DND-41 (cell line): ENCODE measurements around the gene SRPX.

Source experiments
- ATAC-seq: fragments of 200-7000 bp; cut with Tn5 transposase; 3 replicates; pipeline ENCODE4 v1.9.1; 2021; ENCODE audit warnings: low read depth; ENCODE audit not compliant: insufficient read depth
- DNase-seq: peaks from one replicate; pipeline ENCODE4 v3.0.0-alpha.2; 2020
- H2AFZ ChIP-seq: 2 replicates; pipeline ENCODE4 v1.6.0; 2012; ENCODE audit warnings: low read depth, low read length
- H3K27ac ChIP-seq: 2 replicates; pipeline ENCODE4 v1.5.1; 2012; ENCODE audit warnings: low read length, inconsistent platforms
- H3K27me3 ChIP-seq: fragments of 200-600 bp; sonication (generic); 2 replicates; pipeline ENCODE4 v1.6.0; 2012; ENCODE audit warnings: low read length, mild to moderate bottlenecking, inconsistent platforms; ENCODE audit not compliant: insufficient read depth, poor library complexity
- H3K36me3 ChIP-seq: 2 replicates; pipeline ENCODE4 v1.5.1; 2012; ENCODE audit warnings: low read length, inconsistent platforms; ENCODE audit not compliant: insufficient read depth
- H3K4me1 ChIP-seq: 2 replicates; pipeline ENCODE4 v1.5.1; 2012; ENCODE audit warnings: mild to moderate bottlenecking, low read length; ENCODE audit not compliant: insufficient read depth
- H3K4me2 ChIP-seq: 2 replicates; pipeline ENCODE4 v1.6.0; 2012; ENCODE audit warnings: mild to moderate bottlenecking, moderate library complexity, low read length, inconsistent platforms; ENCODE audit not compliant: insufficient read depth
- H3K4me3 ChIP-seq, 2 experiments: fragments of 200-600 bp in 1 of 2; shearing (Covaris generic) in 1 of 2; 2 replicates each; pipeline ENCODE4 v1.5.1; 2012 to 2016; ENCODE audit warnings: inconsistent platforms in 2 of 2, low read length in 2 of 2, mild to moderate bottlenecking in 2 of 2, low read depth in 1 of 2, moderate library complexity in 1 of 2
- H3K79me2 ChIP-seq: 2 replicates; pipeline ENCODE4 v1.6.0; 2012; ENCODE audit warnings: low read length, inconsistent platforms; ENCODE audit not compliant: insufficient read depth
- H3K9ac ChIP-seq: 2 replicates; pipeline ENCODE4 v1.6.0; 2012; ENCODE audit warnings: low read depth, mild to moderate bottlenecking, inconsistent platforms, low read length, moderate library complexity
- H3K9me3 ChIP-seq: 2 replicates; pipeline ENCODE4 v1.5.1; 2012; ENCODE audit warnings: low read length, moderate library complexity, mild to moderate bottlenecking, inconsistent platforms; ENCODE audit not compliant: insufficient read depth, severe bottlenecking
- H4K20me1 ChIP-seq: 2 replicates; pipeline ENCODE4 v1.6.0; 2012; ENCODE audit warnings: low read length; ENCODE audit not compliant: insufficient read depth
- CTCF ChIP-seq: IDR thresholded peaks from 2 replicates; pipeline ENCODE4 v1.5.1; 2012; ENCODE audit warnings: borderline replicate concordance, low read length, moderate library complexity, mild to moderate bottlenecking; ENCODE audit not compliant: poor library complexity, severe bottlenecking; ENCODE audit errors: extremely low read depth
- EZH2 ChIP-seq: IDR thresholded peaks from 3 replicates; pipeline ENCODE4 v1.6.1; 2012; ENCODE audit warnings: borderline replicate concordance, low read depth, mild to moderate bottlenecking, moderate library complexity, low read length, inconsistent platforms; ENCODE audit not compliant: severe bottlenecking

Gene SRPX

GRCh38 chrX:38129366-38129765 lies 91.3 kb downstream of the SRPX start:
- Histone ChIP-seq H3K27me3 (no peaks in the 10 kb centered on the region), H4K20me1 (no peaks in the 10 kb centered on the region), H3K9me3 (no peaks in the 10 kb centered on the region), H3K36me3 (no peaks in the 10 kb centered on the region), H3K4me3 (no peak overlapping the region), H3K4me1 (no peaks in the 10 kb centered on the region), H2AFZ (no peak overlapping the region), H3K4me2 (no peak overlapping the region), H3K27ac (no peak overlapping the region), H3K9ac (no peak overlapping the region), H3K79me2 (no peaks in the 10 kb centered on the region)
- ATAC-seq (no peak), DNase-seq (no peak)
- no peak for TF ChIP-seq EZH2
- no peak for TF ChIP-seq CTCF

- ATAC-seq (no peak), DNase-seq (no peak)
- Histone ChIP-seq H3K9ac (no peak overlapping the region), H2AFZ (no peak overlapping the region), H3K79me2 (no peaks in the 10 kb centered on the region), H3K9me3 (no peaks in the 10 kb centered on the region), H3K4me1 (no peaks in the 10 kb centered on the region), H3K27me3 (no peaks in the 10 kb centered on the region), H3K4me3 (no peak overlapping the region), H3K36me3 (no peaks in the 10 kb centered on the region), H3K27ac (no peak overlapping the region), H4K20me1 (no peaks in the 10 kb centered on the region), H3K4me2 (no peak overlapping the region)
- no peak for TF ChIP-seq EZH2
- no peak for TF ChIP-seq CTCF
These were observed 92.7 kb downstream of the SRPX start for GRCh38 chrX:38127961-38128360.

- Histone ChIP-seq H3K4me2 (no peak overlapping the region), H3K27ac (no peak overlapping the region), H3K79me2 (no peaks in the 10 kb centered on the region), H3K9ac (no peak overlapping the region), H3K4me3 (no peak overlapping the region), H3K4me1 (no peaks in the 10 kb centered on the region), H4K20me1 (no peaks in the 10 kb centered on the region), H3K9me3 (no peaks in the 10 kb centered on the region), H3K36me3 (no peaks in the 10 kb centered on the region), H2AFZ (no peak overlapping the region), H3K27me3 (no peaks in the 10 kb centered on the region)
- TF ChIP-seq EZH2, result no peak
- no peak for TF ChIP-seq CTCF
- no peak for ATAC-seq
- no peak for DNase-seq
These were observed 94.5 kb downstream of the SRPX start for GRCh38 chrX:38126179-38126578.

GRCh38 chrX:38124000-38124399 lies 96.7 kb downstream of the SRPX start:
- Histone ChIP-seq H3K4me3 (no peak overlapping the region), H3K27me3 (no peaks in the 10 kb centered on the region), H2AFZ (no peak overlapping the region), H3K79me2 (no peaks in the 10 kb centered on the region), H3K9ac (no peak overlapping the region), H3K27ac (no peak overlapping the region), H3K36me3 (no peaks in the 10 kb centered on the region), H3K4me1 (no peaks in the 10 kb centered on the region), H4K20me1 (no peaks in the 10 kb centered on the region), H3K4me2 (no peak overlapping the region), H3K9me3 (no peaks in the 10 kb centered on the region)
- no peak for ATAC-seq
- no peak for DNase-seq
- TF ChIP-seq EZH2 (no peak), CTCF (no peak)
